GOT3 (cell line): Measurements from ENCODE around the gene ZIC5.
"Not testable (repeated sequence)": the region's sequence is repeated elsewhere in the genome, so short reads cannot be mapped to it uniquely, and the experiment has no call there.

ENCODE experiments used
- DNase-seq: peaks from one replicate; lab custom pipeline; 2025; ENCODE audit warnings: mixed read lengths; lab: John Stamatoyannopoulos, UW

ZIC5 gene

DNA sequence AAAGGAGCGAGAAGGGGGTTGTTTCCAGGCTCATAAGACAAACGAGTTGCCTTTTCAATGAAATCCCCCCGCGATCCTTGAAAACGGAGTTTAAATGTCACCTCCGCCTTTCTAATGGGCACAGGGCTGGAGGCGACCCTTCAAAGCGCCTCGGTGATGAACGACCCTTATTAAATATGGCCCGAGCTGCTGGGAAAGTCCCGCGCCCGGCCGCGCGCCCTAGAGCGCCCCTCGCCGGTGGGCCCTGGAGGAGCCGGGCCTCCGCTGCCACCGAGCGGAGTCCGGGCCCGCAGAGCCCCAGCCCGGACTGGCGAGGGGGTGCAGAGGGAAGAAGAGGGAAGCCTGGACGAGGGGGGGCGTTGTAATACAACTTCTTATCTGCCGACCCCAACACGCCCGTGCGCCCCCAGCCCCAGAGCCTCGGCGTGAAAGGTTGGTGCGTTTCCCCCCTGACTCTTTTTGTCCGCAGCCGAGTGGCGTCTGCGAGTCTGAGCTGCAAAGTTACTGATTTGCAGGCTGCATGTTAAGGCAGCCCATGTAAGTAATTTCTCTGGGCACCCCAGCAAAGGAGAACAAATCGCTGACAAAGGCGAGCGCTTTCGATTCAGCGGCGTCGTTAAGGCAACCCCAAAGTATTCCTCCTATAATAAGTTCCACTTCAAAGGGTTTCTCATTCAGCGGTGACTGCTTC lies 11.9 kb downstream of the ZIC5 start:
- DNase-seq: no peak

- no peak for DNase-seq
Observed at GRCh38 chr13:99959127-99959539, 12.4 kb downstream of the ZIC5 start.

GRCh38 chr13:99958406-99959126 lies 13.0 kb downstream of the ZIC5 start:
- DNase-seq: no peak

- no peak for DNase-seq
Observed at GRCh38 chr13:99956473-99957349, 14.9 kb downstream of the ZIC5 start.

- DNase-seq: no peak
Observed at GRCh38 chr13:99955747-99956472, 15.7 kb downstream of the ZIC5 start.

- DNase-seq: no peak
Observed at GRCh38 chr13:99955107-99955746, 16.3 kb downstream of the ZIC5 start.

GRCh38 chr13:99953138-99953755 lies 18.3 kb downstream of the ZIC5 start:
- no peak for DNase-seq

GRCh38 chr13:99951666-99952065 lies 19.9 kb downstream of the ZIC5 start:
- not testable (repeated sequence) for DNase-seq

DNA sequence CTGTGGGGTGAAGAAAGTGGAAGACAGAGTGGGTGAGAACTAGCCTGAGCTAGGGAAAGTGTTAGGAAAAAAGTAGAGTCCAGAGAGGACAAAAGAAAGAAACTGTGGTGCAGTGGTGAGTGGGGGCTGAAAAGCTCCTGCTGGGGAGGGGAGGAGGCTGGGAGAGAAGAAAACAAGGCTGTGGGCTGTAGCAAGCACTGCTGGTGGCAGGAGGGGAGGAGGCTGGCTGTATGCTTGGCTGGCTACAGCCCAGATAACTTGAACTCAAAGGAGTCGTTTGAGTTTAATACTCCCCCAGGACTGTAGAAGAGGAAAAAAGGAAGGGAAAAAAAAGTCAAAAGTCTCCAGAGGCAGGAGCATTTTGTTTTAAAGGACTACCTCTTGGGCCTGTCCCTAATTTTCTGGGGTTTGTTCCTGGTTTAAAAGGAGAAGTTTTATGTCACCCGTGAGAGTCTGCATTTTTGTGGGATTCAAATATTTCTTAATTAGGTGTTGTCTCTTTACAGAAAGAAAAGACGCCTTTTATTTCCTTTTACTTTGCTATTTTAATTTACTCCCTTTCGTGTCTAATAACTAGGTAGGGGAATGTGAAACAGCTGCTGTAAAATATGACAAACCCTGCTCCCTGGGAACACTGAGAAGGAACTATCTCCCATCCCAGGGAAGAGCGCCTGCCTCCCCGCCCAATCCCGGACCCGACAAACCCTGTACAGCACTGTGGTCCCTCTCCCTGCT lies 21.7 kb downstream of the ZIC5 start:
- DNase-seq: no peak

GRCh38 chr13:99948907-99949678 lies 22.5 kb downstream of the ZIC5 start:
- DNase-seq: no peak

GRCh38 chr13:99948411-99948810 lies 23.2 kb downstream of the ZIC5 start:
- no peak for DNase-seq

DNA sequence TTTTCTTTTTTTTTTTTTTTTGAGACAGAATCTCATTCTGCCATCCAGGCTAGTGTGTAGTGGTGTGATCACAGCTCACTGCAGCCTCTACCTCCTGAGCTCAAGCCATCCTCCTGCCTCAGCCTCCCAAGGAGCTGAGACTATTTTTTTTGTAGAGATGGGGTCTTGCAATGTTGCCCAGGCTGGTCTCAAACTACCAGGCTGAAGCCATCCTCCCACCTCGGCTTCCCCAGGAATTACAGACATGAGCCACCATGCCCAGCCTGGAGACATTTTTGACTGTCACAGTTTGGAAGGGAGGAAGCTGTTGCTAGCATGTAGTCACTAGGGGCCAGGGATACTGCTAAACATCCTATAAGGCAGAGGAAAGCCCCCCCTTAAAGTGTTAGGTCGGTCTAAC lies 23.9 kb downstream of the ZIC5 start:
- DNase-seq: no peak

GRCh38 chr13:99945515-99945914 lies 26.1 kb downstream of the ZIC5 start:
- not testable (repeated sequence) for DNase-seq

- no peak for DNase-seq
Observed at GRCh38 chr13:99944606-99945005, 27.0 kb downstream of the ZIC5 start.

GRCh38 chr13:99944102-99944501 lies 27.5 kb downstream of the ZIC5 start:
- no peak for DNase-seq

GRCh38 chr13:99941911-99942310 lies 29.7 kb downstream of the ZIC5 start:
- DNase-seq: no peak

DNA sequence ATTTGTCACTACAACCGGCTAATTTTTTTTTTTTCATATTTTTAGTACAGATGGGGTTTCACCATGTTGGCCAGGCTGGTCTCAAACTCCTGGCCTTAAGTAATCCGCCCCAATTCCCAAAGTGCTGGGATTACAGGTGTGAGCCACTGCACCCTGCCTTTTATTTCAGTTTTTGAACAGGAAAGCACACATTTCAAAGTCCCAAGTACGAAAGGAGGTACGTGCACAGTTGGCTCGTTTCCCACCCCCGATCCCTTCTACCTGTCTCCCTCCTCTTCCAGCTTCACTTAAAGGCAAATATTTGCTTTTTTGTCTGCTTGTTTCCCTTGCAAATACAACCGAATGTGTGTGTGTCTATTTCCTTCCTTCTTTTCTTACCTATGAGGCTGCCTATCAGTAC lies 30.5 kb downstream of the ZIC5 start:
- DNase-seq: no peak

GRCh38 chr13:99938635-99939034 lies 32.9 kb downstream of the ZIC5 start:
- no peak for DNase-seq

DNA sequence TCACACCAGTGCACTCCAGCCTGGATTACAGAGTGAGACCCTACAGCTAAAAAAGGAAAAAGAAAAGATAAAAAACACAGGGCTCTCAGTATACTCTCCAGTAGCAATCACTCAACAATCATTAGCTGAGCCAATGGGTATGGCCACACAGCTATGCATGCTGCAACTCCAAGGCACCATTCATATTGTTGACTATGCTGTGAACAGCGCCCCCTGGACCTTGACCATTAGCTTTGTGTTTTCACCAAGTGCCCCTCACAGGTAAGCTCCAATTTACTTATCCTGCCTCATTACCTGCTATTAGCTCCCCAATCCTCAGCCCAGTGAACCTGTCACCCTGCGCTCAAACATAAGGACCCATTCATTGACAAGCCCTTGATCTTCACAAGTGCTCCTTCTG lies 35.8 kb downstream of the ZIC5 start:
- no peak for DNase-seq

- no peak for DNase-seq
Observed at GRCh38 chr13:99932912-99933311, 38.7 kb downstream of the ZIC5 start.
